Right lobe of liver (tissue), 6 donors: ENCODE measurements around the gene COL27A1. TPM values are rescaled to one million over a fixed set of nuclear protein-coding genes. Genes with fewer than 3 reads are reported as not detected.

ENCODE experiments used
- ATAC-seq, 4 donors: fragments of 200-7000 bp; cut with Tn5 transposase; one replicate each; pipeline ENCODE4 v1.9.1; 2020; ENCODE audit warnings: mild to moderate bottlenecking in 4 of 4, moderate library complexity in 4 of 4
- DNase-seq, 3 donors: peaks; one replicate each; pipeline ENCODE4 v3.0.0-alpha.2; 2020
- H3K27ac ChIP-seq, 3 donors: fragments of 200-600 bp; one replicate each; pipeline ENCODE4 v1.8.0; 2022
- H3K27me3 ChIP-seq, 2 donors: fragments of 200-600 bp; one replicate each; pipeline ENCODE4 v1.8.0; 2022
- H3K36me3 ChIP-seq, 4 donors: fragments of 200-600 bp; sonication (generic) in 1 of 4; one replicate each; pipeline versions ENCODE4 v1.5.1 to v1.8.0; 2017 to 2022; ENCODE audit warnings: control low read depth in 1 of 4
- H3K4me1 ChIP-seq, 4 donors: fragments of 200-600 bp; sonication (generic) in 1 of 4; one replicate each; pipeline versions ENCODE4 v1.5.1 to v1.8.0; 2017 to 2022; ENCODE audit warnings: control low read depth in 1 of 4
- H3K4me3 ChIP-seq, 3 donors: fragments of 200-600 bp; one replicate each; pipeline ENCODE4 v1.8.0; 2022
- H3K9me3 ChIP-seq, 4 donors: fragments of 200-600 bp; sonication (generic) in 1 of 4; one replicate each; pipeline versions ENCODE4 v1.5.1 to v1.8.0; 2017 to 2022; ENCODE audit warnings: control low read depth in 1 of 4
- POLR2A ChIP-seq: fragments of 450-650 bp; IDR thresholded peaks from one replicate; pipeline ENCODE4 v1.6.1; 2017; ENCODE audit warnings: antibody characterized with exemption, mild to moderate bottlenecking
- WGBS: methylation state at CpG from one replicate; pipeline ENCODE4 v1.1.6; 2018; ENCODE audit warnings: low coverage, low lambda C conversion rate; ENCODE audit not compliant: insufficient coverage; ENCODE audit errors: missing lambda C conversion rate; 5-methylcytosine and 5-hydroxymethylcytosine counted together
- intact Hi-C, 2 donors: fragments of 100-400 bp; cut with DNase I; formaldehyde crosslinking; loops; one replicate each; pipeline versions ENCODE4 v1.11.2 to v1.14.1; 2022
- total RNA-seq, 6 experiments: library from RNA; depleted of rRNA in 2 of 6; stranded (reverse); fragments of >200 nt in 2 of 6; fragmentation: NEBNext Ultra II Directional in 3 of 6; extraction: Animal tissue kit (Norgen Biotek cat#: 25700) in 3 of 6; gene quantifications; one replicate each; pipeline versions ENCODE4 v1.1.0 to v1.2.4, GENCODE V29; 2016 to 2023
- TF ChIP-seq, protein P1 (sequence below), 4 donors: fragments of 200-600 bp in 3 of 4; fragments of 450-650 bp in 1 of 4; IDR thresholded peaks; one replicate each; pipeline versions ENCODE4 v1.5.1 to v1.8.0; 2016 to 2022; ENCODE audit warnings: antibody characterized with exemption in 4 of 4, mild to moderate bottlenecking in 2 of 4
- donor health status: DM: no; HTN: yes; CAD: no.
- donor health status: DM: no; HTN: no; CAD: no.
- donor health status: DM: no; HTN: no; CAD: no.
- donor health status: DM: no; HTN: yes; CAD: no.
- donor health status: DM: no; HTN: yes; CAD: no.

COL27A1 gene
- total RNA-seq, 6 experiments from 2014 or later: 11.8 to 51.9 (median 29.3) TPM

DNA sequence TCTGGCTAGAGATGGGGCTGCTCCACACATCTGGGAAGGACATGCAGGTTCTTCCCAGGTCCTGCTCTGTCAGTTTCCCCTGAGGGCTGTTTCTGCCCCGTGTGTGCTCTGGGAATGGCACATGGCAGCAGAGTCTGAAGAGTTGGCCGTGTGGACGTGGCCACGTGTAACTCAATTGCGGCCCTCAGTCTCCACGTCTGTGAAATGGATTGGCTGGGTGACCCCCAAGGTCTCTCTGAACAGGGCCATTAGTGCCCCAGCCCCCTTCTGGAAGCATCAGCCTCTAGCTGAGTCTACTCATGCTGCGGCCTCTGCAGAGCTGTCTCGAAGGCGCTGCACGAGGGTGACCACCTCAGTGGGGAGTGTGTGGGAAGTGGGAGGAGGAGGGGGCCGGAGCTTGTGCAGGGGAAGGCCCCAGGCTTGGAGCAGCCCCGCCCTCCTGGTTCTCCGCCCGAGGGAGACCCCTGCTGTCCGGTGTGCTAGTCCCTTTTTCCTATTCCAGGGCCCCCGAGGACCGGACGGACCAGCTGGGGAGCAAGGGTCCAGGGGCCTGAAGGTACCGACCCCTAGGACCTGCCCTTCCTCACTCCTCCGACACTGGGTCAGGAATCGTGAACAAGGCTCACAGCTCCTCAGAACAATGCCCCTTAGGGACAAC lies 108.6 kb downstream of the COL27A1 start:
- no peaks in the 10 kb centered on the region for H3K36me3 ChIP-seq

DNA sequence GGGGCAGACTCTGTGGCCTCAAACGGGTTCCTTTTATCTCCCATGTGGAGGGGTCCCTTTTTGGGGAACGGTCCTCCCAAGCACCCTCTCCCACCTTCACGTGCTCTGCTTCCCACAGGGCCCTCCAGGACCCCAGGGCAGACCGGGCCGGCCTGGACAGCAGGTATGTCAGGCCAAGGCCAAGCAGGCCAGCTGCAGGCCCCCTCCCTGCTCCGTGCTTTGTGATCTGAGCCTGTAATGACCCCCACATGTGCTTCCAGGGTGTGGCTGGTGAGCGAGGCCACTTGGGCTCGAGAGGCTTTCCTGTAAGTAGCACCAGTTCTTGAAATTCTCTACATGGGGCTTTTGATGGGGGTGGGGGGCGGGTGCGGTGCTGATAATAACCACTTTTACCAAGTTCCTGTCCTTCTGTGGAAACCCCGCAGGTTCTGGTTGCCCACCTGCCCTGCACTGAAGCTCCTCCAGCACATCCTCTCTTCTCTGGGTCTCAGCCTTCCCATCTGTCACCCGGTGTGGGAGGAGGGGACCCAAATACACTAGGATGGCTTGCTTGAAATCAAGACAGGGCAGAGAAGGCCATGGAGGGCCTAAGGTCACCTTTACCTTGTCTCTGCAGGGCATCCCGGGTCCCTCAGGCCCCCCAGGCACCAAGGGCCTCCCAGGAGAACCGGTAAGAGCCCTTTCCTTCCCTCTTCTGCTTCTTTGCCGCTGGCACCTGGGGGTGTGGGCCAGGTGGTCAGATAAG lies 109.6 kb downstream of the COL27A1 start:
- ATAC-seq: no peak
- intact Hi-C loops: no loop called here
- Histone ChIP-seq H3K4me1 (no peaks in the 10 kb centered on the region), H3K4me3 (no peak overlapping the region), H3K36me3 (no peaks in the 10 kb centered on the region), H3K9me3 (no peaks in the 10 kb centered on the region), H3K27me3 (no peaks in the 10 kb centered on the region), H3K27ac (no peak overlapping the region)
- TF ChIP-seq, protein P1, sequence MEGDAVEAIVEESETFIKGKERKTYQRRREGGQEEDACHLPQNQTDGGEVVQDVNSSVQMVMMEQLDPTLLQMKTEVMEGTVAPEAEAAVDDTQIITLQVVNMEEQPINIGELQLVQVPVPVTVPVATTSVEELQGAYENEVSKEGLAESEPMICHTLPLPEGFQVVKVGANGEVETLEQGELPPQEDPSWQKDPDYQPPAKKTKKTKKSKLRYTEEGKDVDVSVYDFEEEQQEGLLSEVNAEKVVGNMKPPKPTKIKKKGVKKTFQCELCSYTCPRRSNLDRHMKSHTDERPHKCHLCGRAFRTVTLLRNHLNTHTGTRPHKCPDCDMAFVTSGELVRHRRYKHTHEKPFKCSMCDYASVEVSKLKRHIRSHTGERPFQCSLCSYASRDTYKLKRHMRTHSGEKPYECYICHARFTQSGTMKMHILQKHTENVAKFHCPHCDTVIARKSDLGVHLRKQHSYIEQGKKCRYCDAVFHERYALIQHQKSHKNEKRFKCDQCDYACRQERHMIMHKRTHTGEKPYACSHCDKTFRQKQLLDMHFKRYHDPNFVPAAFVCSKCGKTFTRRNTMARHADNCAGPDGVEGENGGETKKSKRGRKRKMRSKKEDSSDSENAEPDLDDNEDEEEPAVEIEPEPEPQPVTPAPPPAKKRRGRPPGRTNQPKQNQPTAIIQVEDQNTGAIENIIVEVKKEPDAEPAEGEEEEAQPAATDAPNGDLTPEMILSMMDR (IDR thresholded peaks at IDR 0.05): no peak
- TF ChIP-seq POLR2A: no peak
- WGBS: 69% methylated on average over 8 of the region's 15 CpGs
- DNase-seq: no peak

More for the DNA sequence above, 108.6 kb downstream of the COL27A1 start:
- intact Hi-C loops: no loop called here
- Histone ChIP-seq H3K27ac (no peak overlapping the region), H3K9me3 (no peaks in the 10 kb centered on the region), H3K27me3 (no peaks in the 10 kb centered on the region), H3K4me1 (no peaks in the 10 kb centered on the region), H3K4me3 (no peak overlapping the region)
- DNase-seq (no peak), ATAC-seq (peak in 1 of 4 donors; percentile 12)
- no peak for TF ChIP-seq POLR2A
- TF ChIP-seq, protein P1 (IDR thresholded peaks at IDR 0.05): peak in 1 of 4 donors; percentile 20
- 35% methylated on average over 5 of the region's 21 CpGs for whole genome bisulfite sequencing

DNA sequence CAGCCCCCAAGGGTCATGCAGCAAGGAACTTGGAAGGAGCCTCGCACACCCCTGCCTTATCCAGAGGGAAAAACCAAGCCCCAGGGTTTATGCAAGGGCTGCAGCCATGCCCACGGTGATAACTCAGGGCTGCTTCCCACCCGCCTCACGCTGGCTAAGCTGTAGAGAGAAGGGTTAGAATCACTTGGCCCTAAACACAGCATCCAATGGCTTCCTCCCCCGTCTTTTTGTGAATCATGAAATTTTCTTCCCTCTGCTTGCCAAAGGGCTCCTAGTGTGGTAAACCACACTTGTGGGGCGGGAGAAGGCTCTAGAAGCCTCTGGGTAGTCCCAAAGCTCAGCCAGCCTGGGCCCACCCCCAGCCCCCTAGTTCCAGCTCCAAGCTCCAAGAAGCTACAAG lies 111.6 kb downstream of the COL27A1 start:
- no peak for ATAC-seq
- TF ChIP-seq, protein P1 (IDR thresholded peaks at IDR 0.05): no peak
- no peak for TF ChIP-seq POLR2A
- H3K36me3 ChIP-seq: no peaks in the 10 kb centered on the region

DNA sequence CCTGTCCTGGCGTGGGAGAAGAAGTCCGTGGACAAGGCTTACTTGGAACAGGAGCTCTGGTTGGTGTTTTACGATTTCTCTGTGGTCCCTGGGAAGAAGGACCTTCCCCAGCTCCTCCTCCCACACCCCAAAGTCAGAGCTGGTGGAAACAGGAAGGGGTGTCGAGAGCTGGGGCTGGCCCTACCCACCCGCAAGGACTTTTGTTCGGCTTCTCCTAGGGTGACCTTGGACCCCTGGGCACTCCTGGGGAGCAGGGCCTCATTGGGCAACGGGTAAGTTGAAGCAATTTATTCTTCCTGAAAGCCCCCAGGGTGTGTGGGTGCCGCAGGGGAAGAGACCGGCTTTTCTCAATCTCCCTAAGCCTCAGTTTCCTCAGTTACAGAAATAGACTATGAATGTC lies 113.7 kb downstream of the COL27A1 start:
- Histone ChIP-seq H3K36me3 (no peaks in the 10 kb centered on the region), H3K27me3 (no peaks in the 10 kb centered on the region), H3K4me1 (no peaks in the 10 kb centered on the region), H3K9me3 (no peaks in the 10 kb centered on the region), H3K4me3 (no peak overlapping the region), H3K27ac (no peak overlapping the region)
- TF ChIP-seq POLR2A: no peak
- TF ChIP-seq, protein P1 (IDR thresholded peaks at IDR 0.05): no peak
- intact Hi-C loops: no loop called here
- ATAC-seq (no peak), DNase-seq (no peak)
- WGBS: 74% methylated on average over 3 of the region's 9 CpGs

More for the DNA sequence above, 111.6 kb downstream of the COL27A1 start:
- Histone ChIP-seq H3K9me3 (no peaks in the 10 kb centered on the region), H3K4me3 (no peak overlapping the region), H3K27ac (no peak overlapping the region), H3K4me1 (no peaks in the 10 kb centered on the region), H3K27me3 (no peaks in the 10 kb centered on the region)
- no peak for DNase-seq
- 75% methylated on average over 4 of the region's 6 CpGs for WGBS
- intact Hi-C loops: no loop called here
